Measurements from ENCODE around the gene PPP1R12B.
"Not testable (repeated sequence)": the region's sequence is repeated elsewhere in the genome, so short reads cannot be mapped to it uniquely, and the experiment has no call there.

DNA sequence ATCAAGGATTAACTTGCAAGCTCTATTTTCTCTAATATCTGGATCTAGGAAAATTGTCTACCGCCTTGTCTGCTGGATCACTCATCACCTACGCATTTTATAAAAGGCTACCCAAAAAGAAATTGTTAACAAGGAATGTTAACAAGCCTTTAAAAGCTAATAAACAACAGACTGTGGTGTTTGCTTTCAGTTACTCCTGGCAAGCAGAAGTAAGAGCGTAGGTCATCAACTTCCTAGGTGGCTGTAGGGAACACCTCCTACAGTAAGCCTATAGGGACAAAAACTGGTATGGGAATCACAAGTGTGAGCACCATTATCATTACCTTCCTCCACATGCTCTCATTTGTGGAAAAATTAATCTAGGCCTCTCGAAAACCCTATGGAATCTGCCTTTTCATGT, 206.1 kb downstream of the PPP1R12B start:
- TF ChIP-seq CTCF (IDR thresholded peaks at IDR 0.05); POLR2AphosphoS5 (IDR thresholded peaks at IDR 0.05; ENCODE audit: low read depth, low read length): not testable (repeated sequence)

All from Panc1 (cell line).